GM18526 (cell line): ENCODE results near the gene VAV2.

Experiments used
- POLR2A ChIP-seq: IDR thresholded peaks from 3 replicates; pipeline ENCODE4 v1.6.1; 2011; ENCODE audit not compliant: insufficient read length; ENCODE audit errors: extremely low read depth

The VAV2 gene

DNA sequence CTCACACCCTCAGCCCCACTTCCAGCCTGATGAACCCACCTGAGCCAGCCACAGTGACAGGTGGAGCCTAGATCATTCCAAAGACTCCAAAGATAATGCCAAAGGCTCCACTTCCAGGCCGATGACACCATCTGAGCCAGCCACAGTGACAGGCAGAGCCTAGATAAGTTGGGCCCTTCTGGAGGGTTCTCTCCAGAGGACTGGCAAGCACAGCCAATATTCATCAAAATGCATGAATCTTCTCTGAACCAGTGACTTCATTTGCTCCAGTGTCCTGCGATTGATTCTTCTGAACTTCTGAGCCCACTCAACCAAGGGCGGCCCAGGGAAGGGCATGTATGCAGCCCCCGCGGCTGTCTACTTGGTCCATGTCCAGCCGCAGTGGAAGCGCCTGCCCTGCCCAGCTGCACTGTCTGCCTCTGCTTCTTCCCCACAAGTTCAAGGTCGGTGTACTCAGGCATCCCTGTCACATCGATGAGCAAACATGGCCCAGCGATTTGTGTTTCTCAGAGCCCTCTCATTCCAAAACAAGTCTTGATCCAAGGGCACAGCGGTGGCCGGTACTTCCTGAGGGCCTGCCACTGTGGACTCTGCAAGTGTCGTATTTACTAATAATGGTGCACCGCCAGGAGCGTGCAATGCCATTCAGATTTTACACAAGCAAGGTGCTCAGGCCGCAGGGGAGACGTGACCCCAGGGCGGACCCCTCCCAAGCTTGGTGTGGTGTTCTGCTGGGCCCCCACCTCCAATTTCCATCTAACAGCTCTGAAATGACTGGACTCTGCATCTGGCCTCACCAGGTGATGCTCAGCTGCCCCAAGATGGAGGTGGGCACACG, 107.0 kb downstream of the VAV2 start:
- no peak for TF ChIP-seq POLR2A

DNA sequence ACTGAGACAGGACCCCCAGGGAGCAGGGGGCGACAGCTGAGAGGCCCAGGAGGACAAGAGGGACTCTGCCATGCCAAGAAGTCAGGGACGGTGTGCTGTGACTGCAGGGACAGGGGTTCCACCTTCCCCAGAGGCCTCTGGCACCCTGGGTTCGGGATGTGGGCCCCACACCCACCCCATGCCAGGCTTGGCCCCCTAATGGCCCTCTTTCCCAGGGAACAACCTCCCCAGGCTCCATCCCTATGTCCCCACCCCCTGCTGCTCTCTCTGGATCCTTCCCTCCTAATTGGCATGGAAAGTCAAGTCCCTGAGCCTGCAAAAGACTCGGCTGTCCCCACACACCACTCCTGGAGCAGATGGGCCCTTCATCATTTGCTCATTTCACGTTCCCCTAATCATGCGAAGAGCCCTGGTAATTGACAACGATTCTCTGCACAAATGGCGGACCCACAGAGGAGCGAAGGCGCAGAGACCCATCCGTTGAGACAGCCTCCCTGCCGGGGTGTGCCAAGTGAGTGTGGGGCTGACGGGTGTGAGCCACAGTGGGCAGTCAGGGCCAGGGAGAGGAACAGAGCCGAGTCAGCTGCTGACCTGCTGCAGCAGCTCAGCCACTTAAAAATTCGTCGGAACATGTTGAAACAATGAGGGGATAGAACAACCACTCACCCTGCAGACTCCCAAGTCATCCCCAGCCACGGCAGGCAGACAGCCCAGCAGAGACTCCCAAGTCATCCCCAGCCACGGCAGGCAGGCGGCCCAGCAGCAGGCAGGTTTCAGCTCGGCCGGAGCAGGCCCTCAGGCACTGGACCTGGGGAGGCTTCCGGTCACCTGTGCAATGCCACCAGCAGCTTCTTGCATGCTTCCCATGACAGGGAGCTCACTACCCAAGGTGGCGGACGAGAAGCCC, 109.0 kb downstream of the VAV2 start:
- no peak for TF ChIP-seq POLR2A

DNA sequence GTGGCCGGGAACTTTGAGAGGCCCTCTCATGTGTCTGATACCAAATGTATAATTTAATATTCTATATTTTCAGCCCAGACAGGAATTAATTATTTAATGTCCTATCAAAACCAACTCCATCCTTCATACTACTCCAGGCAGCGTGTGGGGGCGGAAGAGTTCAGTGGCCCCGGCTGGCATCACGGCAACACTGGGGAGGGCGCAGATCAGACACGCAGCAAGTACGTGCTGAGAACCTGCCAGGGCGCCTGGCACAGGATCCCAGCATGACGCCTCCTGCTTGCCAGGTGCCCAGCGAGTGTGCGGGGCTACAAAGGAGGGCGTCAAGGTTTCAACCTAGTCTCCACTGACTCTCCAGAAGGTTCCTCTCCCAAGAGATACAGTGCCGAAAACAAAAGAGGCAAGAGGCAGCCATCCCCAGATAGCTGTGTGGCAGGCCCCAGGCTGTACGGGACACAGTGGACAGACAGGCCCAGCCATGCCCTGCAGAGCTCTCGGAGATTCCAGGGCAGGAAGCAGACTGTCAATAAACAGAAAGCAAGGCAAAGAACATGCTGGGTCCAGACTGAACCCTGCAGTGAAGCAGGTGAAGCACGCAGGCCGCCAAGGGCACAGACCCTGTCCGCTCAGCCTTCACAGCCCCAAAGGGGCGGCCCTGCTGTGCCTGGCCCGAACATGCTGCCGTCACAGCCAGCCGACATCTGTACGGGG, 110.3 kb downstream of the VAV2 start:
- no peak for TF ChIP-seq POLR2A

DNA sequence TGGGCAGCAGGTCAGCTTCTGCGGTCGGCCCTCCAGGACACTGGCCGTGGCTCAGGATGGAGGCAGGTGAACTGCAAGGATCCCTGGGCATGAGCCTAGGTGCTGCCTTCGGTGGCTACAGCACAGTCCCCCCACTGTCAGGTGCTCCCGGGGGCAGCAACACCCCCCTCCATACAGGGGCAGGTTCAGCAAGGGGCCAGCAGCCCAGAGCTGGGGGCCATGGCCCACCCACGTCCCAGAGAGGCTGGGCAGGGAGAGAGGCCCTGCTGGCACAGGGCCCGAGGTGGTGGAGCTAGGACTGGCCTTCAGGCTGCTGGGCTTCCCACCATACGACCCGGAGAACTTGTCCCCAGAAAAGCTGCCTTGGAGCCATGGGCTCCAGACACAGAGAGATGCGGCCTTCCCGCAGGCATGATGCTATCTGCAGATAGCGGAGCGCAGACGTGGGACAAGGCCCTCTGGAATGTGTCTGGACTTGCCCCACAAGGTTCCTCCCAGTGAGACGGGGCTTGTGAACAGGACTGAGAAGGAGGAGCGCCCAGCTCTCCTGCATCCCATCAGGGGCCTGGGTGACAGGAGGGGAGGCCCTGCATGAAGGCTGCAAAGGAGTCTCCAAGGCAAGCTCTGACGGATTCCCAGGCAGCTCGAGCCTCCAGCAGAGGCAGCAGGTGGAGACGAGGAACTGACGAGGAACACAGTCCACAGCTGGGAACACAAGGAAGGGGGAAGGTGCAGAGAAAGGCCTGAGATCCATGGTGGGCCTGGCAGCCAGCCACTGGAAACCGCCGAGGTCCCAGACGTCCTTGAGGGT, 111.1 kb downstream of the VAV2 start:
- TF ChIP-seq POLR2A, result no peak

DNA sequence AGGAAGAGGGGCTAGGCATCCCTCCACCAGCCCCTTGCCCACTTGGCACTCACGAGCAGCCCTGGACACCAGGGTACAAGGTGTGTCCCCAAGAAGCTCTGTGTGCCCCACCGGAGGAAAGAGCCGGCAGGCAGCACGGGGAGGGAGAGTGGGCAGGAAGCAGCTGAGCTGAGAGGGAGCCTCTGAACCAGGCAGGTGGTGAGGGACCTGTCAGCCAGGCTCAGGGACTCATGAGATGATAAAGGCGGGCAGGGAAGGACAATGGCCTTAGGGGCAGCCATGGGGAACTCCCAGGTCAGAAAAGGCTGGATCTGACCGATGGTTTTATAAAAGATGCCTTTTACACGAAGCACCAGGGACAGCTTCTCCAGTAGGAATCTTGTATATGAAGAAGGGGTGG, 112.0 kb downstream of the VAV2 start:
- TF ChIP-seq POLR2A, result no peak

DNA sequence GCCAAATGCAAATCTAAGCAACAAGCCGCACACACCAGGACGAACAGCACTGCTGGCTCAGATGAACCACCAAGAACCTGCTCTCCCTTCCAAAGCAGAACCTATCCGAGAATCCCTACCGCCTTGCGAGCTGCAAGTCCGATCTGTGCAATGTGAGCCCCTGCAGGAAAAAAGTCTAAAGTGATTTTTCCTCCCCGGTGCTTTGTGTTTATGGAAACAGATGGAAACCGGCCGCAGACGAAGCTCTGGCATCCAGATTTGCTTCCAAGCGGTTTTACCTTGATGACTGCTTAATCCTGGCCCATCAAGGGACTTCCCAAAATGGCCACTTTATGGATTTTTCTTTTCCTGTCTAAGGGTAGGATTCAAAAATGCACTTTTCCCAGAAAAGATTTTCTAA, 112.5 kb downstream of the VAV2 start:
- TF ChIP-seq POLR2A, result no peak

DNA sequence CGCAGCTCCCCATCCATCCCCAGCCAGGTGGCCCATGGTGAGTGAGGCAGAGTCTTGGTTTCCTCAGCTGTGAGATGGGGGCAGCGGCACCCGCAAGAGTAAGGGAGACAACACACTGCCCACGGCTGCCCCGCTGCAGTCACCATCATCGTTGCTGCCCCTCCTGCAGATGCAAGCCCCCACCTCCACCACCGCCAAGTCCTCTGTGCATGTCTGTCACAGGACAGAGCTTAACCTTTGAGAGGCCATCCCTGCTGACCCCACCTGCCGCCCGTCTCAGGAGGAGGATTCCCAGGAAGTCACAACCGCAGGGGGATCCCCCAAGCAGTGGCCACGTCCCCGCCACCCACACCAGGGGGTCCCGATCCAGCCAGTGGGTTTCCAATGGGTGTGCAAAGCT, 113.7 kb downstream of the VAV2 start:
- TF ChIP-seq POLR2A, result no peak

DNA sequence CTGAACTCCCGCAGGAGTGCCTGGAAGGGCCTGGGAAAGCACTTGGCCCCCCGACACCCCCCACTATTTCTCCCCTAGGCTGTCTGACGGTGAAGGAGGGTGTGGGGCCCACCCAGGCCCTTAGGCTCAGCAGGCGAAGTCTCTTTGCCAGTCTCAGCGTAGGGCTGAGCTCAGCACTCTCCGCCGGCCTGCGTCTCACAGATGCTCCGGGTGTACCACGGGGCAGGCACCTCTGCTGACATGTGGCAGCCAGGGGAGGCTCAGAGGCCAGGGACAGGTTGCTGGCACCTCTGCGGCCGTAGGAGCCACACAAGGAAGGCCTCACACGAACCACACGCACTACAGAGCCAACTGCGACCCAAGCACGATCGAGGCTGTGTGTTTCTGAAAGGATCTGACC, 114.2 kb downstream of the VAV2 start:
- TF ChIP-seq POLR2A, result no peak

DNA sequence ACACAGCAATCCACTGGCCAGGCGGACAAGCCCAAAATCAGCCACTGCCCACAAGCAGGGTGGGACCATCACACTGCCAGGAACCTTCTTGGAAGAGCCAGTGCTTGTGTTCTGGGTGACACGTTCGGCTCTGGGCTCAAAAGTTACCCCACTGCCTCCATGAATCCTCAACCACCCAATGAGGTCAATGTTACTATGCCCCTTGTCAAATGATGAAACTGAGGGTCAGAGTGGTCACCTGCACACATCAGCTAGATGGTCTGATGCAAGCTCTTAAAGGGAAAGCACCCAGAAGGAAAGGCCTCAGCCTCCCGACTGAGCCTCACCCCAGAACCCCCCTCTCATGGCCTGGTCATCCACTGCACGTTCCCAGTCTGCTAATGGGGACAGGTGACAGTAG, 114.8 kb downstream of the VAV2 start:
- TF ChIP-seq POLR2A, result no peak

DNA sequence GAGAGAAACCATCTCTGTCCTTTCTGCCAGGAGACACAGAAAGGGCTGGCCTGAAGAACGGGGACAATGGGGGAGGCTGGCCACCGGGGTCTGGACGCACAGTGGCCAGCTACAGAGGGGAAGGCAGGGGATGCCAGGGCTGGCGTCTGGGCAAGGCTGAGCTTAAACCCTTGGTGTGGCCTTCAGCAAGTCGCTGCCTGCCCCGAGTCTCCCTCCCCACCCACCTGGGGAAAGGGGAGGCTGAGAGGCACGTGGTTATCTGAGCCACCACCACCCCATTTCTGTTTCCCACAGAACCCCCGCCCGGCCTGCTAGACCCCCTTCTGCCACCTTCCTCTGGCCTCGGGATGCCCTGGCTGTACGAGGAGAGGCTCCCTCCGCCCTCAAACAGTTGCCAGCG, 115.3 kb downstream of the VAV2 start:
- TF ChIP-seq POLR2A, result no peak

DNA sequence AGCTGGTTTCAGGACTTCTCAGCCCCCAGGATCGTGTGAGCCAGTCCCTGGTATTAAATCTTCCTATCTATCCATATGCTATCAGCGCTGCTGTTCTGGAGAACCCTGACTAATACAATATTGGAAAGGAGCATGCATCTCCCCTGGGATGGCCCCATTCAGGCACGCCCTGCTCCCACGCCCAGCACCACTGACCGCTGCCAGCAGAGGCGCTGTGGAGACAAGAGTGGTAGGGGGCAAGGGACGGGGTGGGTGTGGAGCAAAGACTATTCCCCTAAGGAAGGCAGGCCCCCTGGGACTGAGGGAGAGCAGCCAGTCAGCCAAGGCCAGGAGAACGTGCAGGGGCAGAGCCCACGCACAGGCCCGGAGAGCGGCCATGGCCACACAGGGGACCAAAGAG, 116.0 kb downstream of the VAV2 start:
- no peak for TF ChIP-seq POLR2A

DNA sequence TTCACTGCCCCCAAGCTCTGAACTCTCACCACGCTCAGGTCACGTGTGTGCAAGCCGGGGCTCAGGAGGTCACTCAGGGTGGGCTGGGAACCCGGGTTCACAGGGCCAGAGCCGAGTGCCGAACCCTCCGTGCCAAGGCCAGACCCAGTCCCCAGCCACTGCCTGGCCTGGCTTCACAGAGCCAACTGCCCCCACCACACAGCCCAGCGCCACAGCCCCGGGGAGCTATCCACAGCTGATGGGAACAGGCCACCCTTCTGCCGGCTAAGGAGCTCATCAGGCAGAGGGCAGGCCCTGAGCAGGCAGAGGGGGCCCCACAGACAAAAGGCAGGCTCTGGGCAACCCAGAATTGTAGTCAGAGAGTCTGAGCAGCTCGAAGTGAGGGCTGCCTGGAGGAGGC, 117.0 kb downstream of the VAV2 start:
- TF ChIP-seq POLR2A, result no peak

DNA sequence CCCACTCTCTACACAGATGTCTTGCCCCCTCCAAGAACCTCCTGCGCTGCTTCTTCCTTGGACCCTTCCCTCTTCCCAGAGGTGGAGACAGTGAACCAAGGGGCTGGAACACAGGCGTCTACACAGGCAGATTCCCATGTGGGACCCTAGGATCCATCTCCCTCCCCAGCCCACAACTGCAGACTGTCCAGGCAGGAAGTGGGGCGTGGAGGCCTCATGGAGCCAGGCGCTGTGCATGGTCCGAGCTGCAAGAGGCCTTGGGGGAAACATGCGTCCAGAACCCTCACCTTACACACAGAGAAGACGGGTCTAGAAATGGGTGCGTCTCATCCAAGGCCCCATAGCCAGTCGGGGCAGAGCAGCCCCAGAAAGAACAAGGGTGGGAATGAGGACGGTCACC, 117.5 kb downstream of the VAV2 start:
- no peak for TF ChIP-seq POLR2A

DNA sequence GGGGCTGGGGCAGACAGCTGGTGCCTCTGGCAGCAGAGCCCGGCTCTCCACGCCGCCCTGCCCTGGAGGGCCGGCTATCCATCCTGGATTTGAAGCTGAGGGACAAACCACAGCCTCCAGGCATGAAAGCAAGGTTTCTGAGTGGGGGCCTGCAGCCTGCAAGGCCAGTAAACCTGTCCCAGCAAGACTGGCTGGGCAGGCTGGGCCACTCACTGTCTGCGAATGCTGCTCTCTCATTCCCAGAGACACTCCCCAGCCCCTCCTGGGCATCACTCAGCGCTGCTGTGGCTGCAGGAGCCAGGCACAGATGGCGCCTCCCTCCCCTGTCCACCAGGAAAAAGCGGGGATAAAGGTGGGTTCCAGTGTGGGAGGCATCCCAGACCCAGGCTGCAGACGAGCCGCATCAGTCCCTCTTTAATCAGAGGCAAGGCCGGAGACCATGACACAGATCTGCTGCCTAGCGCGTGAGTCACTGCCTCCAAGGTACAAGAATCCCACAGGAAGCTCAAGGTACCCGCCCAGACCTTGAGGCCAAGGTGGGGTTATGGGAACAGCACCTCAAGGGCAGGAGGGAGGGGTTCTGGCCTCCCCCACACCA, 118.0 kb downstream of the VAV2 start:
- TF ChIP-seq POLR2A, result no peak
